Stimulated activated CD4-positive, alpha-beta T cell treated with anti-CD3 and anti-CD28 coated beads, Interleukin-1b, Interleukin-23, amount 100 ng/mL, for 48 hours (primary cell): Measurements from ENCODE around the gene ANKZF1.
A peak's percentile ranks its signal among the peaks of the same experiment; 100 is the strongest.

Source experiments
- DNase-seq: peaks from one replicate; pipeline ENCODE4 v3.0.0-alpha.2; 2020

ANKZF1 gene

GRCh38 chr2:219207884-219208740 lies 21.5 kb upstream of the ANKZF1 start:
- DNase-seq, result no peak

- no peak for DNase-seq
Observed at GRCh38 chr2:219209236-219210195, 20.1 kb upstream of the ANKZF1 start.

- DNase-seq, result no peak
Observed at GRCh38 chr2:219210196-219210885, 19.3 kb upstream of the ANKZF1 start.

- DNase-seq, result no peak
Observed at GRCh38 chr2:219210886-219211362, 18.7 kb upstream of the ANKZF1 start.

GRCh38 chr2:219213026-219213415 lies 16.6 kb upstream of the ANKZF1 start:
- DNase-seq, result no peak

- DNase-seq, result no peak
Observed at GRCh38 chr2:219213486-219214071, 16.0 kb upstream of the ANKZF1 start.

- DNase-seq, result no peak
Observed at GRCh38 chr2:219214141-219214540, 15.5 kb upstream of the ANKZF1 start.

GRCh38 chr2:219214786-219215185 lies 14.8 kb upstream of the ANKZF1 start:
- DNase-seq, result no peak

- no peak for DNase-seq
Observed at GRCh38 chr2:219215871-219216534, 13.6 kb upstream of the ANKZF1 start.

GRCh38 chr2:219216535-219216915 lies 13.1 kb upstream of the ANKZF1 start:
- no peak for DNase-seq

GRCh38 chr2:219218217-219218731 lies 11.3 kb upstream of the ANKZF1 start:
- DNase-seq, result no peak

GRCh38 chr2:219218732-219219701 lies 10.6 kb upstream of the ANKZF1 start, which contains the start of gene ABCB6:
Gene ABCB6, minus strand, starts transcription at chr2:219218958. Its CDS starts 285 bp downstream, at chr2:219218673.
- peak; percentile 91 for DNase-seq

- DNase-seq, result no peak
Observed at GRCh38 chr2:219219784-219220532, 9.6 kb upstream of the ANKZF1 start.

- DNase-seq, result no peak
Observed at GRCh38 chr2:219220652-219221402, 8.8 kb upstream of the ANKZF1 start.

GRCh38 chr2:219221957-219222518 lies 7.6 kb upstream of the ANKZF1 start:
- no peak for DNase-seq

- no peak for DNase-seq
Observed at GRCh38 chr2:219223831-219224610, 5.6 kb upstream of the ANKZF1 start.

GRCh38 chr2:219225350-219225749 lies 4.3 kb upstream of the ANKZF1 start:
- DNase-seq, result no peak
